Neural progenitor cell (in vitro differentiated cells): ENCODE data around the gene VPS45. TPM values are rescaled to one million over a fixed set of nuclear protein-coding genes. Genes with fewer than 3 reads are reported as not detected.

Source experiments
- DNase-seq: peaks from one replicate; pipeline ENCODE4 v3.0.0-alpha.2; 2016; ENCODE audit warnings: low spot score
- H2AFZ ChIP-seq: fragments of 200-600 bp; sonication (generic); replicated peaks from 2 replicates; pipeline ENCODE4 v1.6.1; 2016; ENCODE audit warnings: antibody characterized with exemption
- H3F3A ChIP-seq: fragments of 200-600 bp; sonication (generic); 2 replicates; pipeline ENCODE4 v1.6.1; 2016; ENCODE audit warnings: antibody characterized with exemption, low read depth
- H3K27ac ChIP-seq: fragments of 200-600 bp; sonication (generic); 2 replicates; pipeline ENCODE4 v1.5.1; 2016; ENCODE audit warnings: mild to moderate bottlenecking
- H3K27me3 ChIP-seq: fragments of 200-600 bp; sonication (generic); 2 replicates; pipeline ENCODE4 v1.6.1; 2016; ENCODE audit warnings: mild to moderate bottlenecking, moderate library complexity
- H3K36me3 ChIP-seq: fragments of 200-600 bp; sonication (generic); 2 replicates; pipeline ENCODE4 v1.5.1; 2016
- H3K4me1 ChIP-seq: fragments of 200-600 bp; sonication (generic); 2 replicates; pipeline ENCODE4 v1.6.1; 2016; ENCODE audit warnings: mixed run types
- H3K4me2 ChIP-seq: fragments of 200-600 bp; sonication (generic); 2 replicates; pipeline ENCODE4 v1.6.1; 2016
- H3K4me3 ChIP-seq: fragments of 200-600 bp; sonication (generic); 2 replicates; pipeline ENCODE4 v1.5.1; 2016
- H3K79me2 ChIP-seq: fragments of 200-600 bp; sonication (generic); 2 replicates; pipeline ENCODE4 v1.6.1; 2016; ENCODE audit warnings: low read depth
- H3K9ac ChIP-seq: fragments of 200-600 bp; sonication (generic); 2 replicates; pipeline ENCODE4 v1.6.1; 2016
- H3K9me3 ChIP-seq: fragments of 200-600 bp; sonication (generic); 2 replicates; pipeline ENCODE4 v1.5.1; 2016; ENCODE audit warnings: low read depth
- H4K20me1 ChIP-seq: fragments of 200-600 bp; sonication (generic); 2 replicates; pipeline ENCODE4 v1.6.1; 2016; ENCODE audit warnings: low read depth
- H3K27ac Mint-ChIP-seq: 3 replicates; pipeline ENCODE4 v1.8.0; 2021; ENCODE audit warnings: mixed read lengths
- H3K27me3 Mint-ChIP-seq: 2 replicates; pipeline ENCODE4 v1.8.0; 2022; ENCODE audit warnings: low read depth, mild to moderate bottlenecking, inconsistent platforms, moderate library complexity, mixed read lengths; ENCODE audit not compliant: insufficient read depth
- H3K36me3 Mint-ChIP-seq: 3 replicates; pipeline ENCODE4 v1.8.0; 2021; ENCODE audit warnings: mixed read lengths
- H3K4me1 Mint-ChIP-seq: 3 replicates; pipeline ENCODE4 v1.8.0; 2021; ENCODE audit warnings: mixed read lengths
- H3K4me3 Mint-ChIP-seq: 3 replicates; pipeline ENCODE4 v1.8.0; 2021; ENCODE audit warnings: mild to moderate bottlenecking, moderate library complexity, mixed read lengths
- H3K9me3 Mint-ChIP-seq: 3 replicates; pipeline ENCODE4 v1.8.0; 2020; ENCODE audit warnings: mixed read lengths
- EZH2 ChIP-seq: fragments of 200-600 bp; sonication (generic); IDR thresholded peaks from 2 replicates; pipeline ENCODE4 v1.6.1; 2017; ENCODE audit warnings: antibody characterized with exemption, mild to moderate bottlenecking, moderate library complexity
- EZH2phosphoT487 ChIP-seq: fragments of 200-600 bp; sonication (generic); IDR thresholded peaks from 2 replicates; pipeline ENCODE4 v1.6.1; 2017; ENCODE audit warnings: antibody characterized with exemption
- total RNA-seq: library from RNA; depleted of rRNA; stranded (reverse); fragments of >200 nt; gene quantifications from 2 replicates; pipeline ENCODE4 v1.2.3, GENCODE V29; 2015; ENCODE audit warnings: low replicate concordance
- TF ChIP-seq, protein P1 (sequence below): fragments of 200-600 bp; sonication (generic); IDR thresholded peaks from 2 replicates; pipeline ENCODE4 v1.5.1; 2017; ENCODE audit warnings: antibody characterized with exemption, mild to moderate bottlenecking

Gene VPS45
- total RNA-seq, 1 donor from 2014 or later: 68.7 TPM

DNA sequence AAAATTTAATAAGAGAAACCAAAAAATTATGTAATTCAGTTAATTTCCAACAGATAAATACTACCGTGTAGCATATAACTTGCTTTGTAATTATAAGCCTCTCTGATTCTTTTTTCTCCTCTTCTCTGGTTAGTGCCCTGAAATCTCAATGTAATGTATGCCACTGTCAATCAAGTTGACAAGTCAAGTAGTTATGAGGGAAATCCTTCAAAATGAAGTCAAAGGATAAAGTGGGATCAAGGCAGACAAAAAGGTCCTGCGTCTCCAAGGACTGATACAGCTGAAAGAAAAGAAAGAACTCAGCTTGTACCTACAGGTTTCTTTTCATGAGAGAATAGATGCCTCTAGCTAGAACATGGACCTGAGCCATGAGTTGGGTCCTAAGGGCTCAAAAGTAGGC is 19.8 kb downstream of the VPS45 start:
- no peak for DNase-seq
- Histone ChIP-seq H4K20me1 (no peaks in the 10 kb centered on the region), H3K27ac (no peak overlapping the region), H3F3A (no peaks in the 10 kb centered on the region), H3K4me1 (no peaks in the 10 kb centered on the region), H3K9ac (no peak overlapping the region), H3K36me3 (no peaks in the 10 kb centered on the region), H3K79me2 (no peaks in the 10 kb centered on the region), H3K27me3 (no peaks in the 10 kb centered on the region), H2AFZ (no peak overlapping the region), H3K9me3 (no peaks in the 10 kb centered on the region), H3K4me2 (no peak overlapping the region), H3K4me3 (no peak overlapping the region)
- Mint-ChIP-seq H3K4me3 (no peak overlapping the region), H3K9me3 (no peaks in the 10 kb centered on the region), H3K36me3 (peaks cover 8% of the 10 kb centered on the region), H3K27me3 (no peaks in the 10 kb centered on the region), H3K4me1 (no peaks in the 10 kb centered on the region), H3K27ac (no peak overlapping the region)
- TF ChIP-seq, protein P1, sequence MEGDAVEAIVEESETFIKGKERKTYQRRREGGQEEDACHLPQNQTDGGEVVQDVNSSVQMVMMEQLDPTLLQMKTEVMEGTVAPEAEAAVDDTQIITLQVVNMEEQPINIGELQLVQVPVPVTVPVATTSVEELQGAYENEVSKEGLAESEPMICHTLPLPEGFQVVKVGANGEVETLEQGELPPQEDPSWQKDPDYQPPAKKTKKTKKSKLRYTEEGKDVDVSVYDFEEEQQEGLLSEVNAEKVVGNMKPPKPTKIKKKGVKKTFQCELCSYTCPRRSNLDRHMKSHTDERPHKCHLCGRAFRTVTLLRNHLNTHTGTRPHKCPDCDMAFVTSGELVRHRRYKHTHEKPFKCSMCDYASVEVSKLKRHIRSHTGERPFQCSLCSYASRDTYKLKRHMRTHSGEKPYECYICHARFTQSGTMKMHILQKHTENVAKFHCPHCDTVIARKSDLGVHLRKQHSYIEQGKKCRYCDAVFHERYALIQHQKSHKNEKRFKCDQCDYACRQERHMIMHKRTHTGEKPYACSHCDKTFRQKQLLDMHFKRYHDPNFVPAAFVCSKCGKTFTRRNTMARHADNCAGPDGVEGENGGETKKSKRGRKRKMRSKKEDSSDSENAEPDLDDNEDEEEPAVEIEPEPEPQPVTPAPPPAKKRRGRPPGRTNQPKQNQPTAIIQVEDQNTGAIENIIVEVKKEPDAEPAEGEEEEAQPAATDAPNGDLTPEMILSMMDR: no peak
- no peak for TF ChIP-seq EZH2phosphoT487
- no peak for TF ChIP-seq EZH2

GRCh38 chr1:150089846-150090520 is 22.4 kb downstream of the VPS45 start:
- H3K4me1 ChIP-seq: no peaks in the 10 kb centered on the region
- H4K20me1 ChIP-seq: no peaks in the 10 kb centered on the region
- no peak overlapping the region for H3K4me2 ChIP-seq
- H2AFZ ChIP-seq: no peak overlapping the region
- H3K36me3 ChIP-seq: peaks cover 16% of the 10 kb centered on the region
- no peaks in the 10 kb centered on the region for H3K9me3 Mint-ChIP-seq
- no peak for TF ChIP-seq EZH2
- no peak for TF ChIP-seq EZH2phosphoT487
- TF ChIP-seq, protein P1: no peak
- no peaks in the 10 kb centered on the region for H3K79me2 ChIP-seq
- peaks cover 8% of the 10 kb centered on the region for H3K36me3 Mint-ChIP-seq
- no peaks in the 10 kb centered on the region for H3K4me1 Mint-ChIP-seq
- no peaks in the 10 kb centered on the region for H3F3A ChIP-seq
- no peaks in the 10 kb centered on the region for H3K9me3 ChIP-seq
- no peak overlapping the region for H3K27ac ChIP-seq
- H3K27me3 ChIP-seq: no peaks in the 10 kb centered on the region
- DNase-seq: no peak
- H3K4me3 Mint-ChIP-seq: no peak overlapping the region
- H3K4me3 ChIP-seq: no peak overlapping the region
- H3K9ac ChIP-seq: peak overlapping the region; percentile 6
- H3K27me3 Mint-ChIP-seq: no peaks in the 10 kb centered on the region
- H3K27ac Mint-ChIP-seq: no peak overlapping the region

GRCh38 chr1:150092180-150092791 is 24.7 kb downstream of the VPS45 start:
- Mint-ChIP-seq H3K4me1 (no peaks in the 10 kb centered on the region), H3K27ac (no peak overlapping the region), H3K4me3 (no peak overlapping the region), H3K27me3 (no peaks in the 10 kb centered on the region), H3K36me3 (peaks cover 9% of the 10 kb centered on the region), H3K9me3 (no peaks in the 10 kb centered on the region)
- Histone ChIP-seq H3K4me3 (no peak overlapping the region), H3K9ac (no peak overlapping the region), H3K4me1 (no peaks in the 10 kb centered on the region), H4K20me1 (no peaks in the 10 kb centered on the region), H3K36me3 (peaks cover 18% of the 10 kb centered on the region), H3K27ac (no peak overlapping the region), H2AFZ (no peak overlapping the region), H3K4me2 (no peak overlapping the region), H3K27me3 (no peaks in the 10 kb centered on the region), H3K79me2 (no peaks in the 10 kb centered on the region), H3F3A (no peaks in the 10 kb centered on the region), H3K9me3 (no peaks in the 10 kb centered on the region)
- TF ChIP-seq EZH2phosphoT487 (no peak), EZH2 (no peak)
- TF ChIP-seq, protein P1: no peak
- DNase-seq: no peak
